Islet of Langerhans (tissue), 1 donor: ENCODE results near the gene LRRK1.

Experiments
- FAIRE-seq: peaks from one replicate; lab custom pipeline; 2011; peaks lifted over from hg19 to GRCh38; lab: Jason Lieb, UNC

LRRK1 gene

DNA sequence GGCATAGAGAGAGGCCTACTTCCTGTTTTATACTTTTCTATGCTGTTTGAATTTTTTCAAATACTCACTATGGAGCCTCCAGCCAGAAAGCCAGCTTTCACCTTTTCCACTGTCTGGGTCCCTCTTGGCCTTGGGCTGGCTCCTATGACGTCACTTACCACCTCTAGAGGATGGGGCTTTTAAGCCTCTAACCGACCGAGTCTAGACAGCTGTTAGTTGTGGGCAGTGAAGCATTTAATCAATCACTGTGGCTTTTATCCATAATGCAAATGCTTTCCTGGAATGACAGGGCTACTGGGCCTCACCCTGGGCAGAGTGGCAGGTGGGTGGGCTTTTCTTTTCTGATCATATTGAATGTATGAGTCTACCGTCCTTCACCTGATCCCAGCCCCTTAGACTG lies 61.9 kb downstream of the LRRK1 start:
- FAIRE-seq: no peak

DNA sequence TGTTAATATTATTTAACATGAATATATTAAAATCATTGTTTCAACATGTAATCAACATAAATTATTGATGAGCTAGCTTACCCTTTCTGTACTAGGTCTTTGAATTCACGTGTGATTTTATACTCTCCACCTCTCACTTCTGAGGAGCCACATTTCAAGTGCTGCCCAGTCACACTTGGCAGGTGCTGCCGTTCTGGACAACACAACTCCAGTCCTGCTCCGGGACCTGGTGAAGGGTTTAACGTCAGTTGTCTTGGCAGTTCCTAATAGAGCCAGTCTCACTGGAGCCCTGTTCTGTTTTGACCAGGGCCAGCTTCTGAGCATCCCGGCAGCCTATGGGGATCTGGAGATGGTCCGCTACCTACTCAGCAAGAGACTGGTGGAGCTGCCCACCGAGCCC lies 64.1 kb downstream of the LRRK1 start:
- FAIRE-seq: no peak

DNA sequence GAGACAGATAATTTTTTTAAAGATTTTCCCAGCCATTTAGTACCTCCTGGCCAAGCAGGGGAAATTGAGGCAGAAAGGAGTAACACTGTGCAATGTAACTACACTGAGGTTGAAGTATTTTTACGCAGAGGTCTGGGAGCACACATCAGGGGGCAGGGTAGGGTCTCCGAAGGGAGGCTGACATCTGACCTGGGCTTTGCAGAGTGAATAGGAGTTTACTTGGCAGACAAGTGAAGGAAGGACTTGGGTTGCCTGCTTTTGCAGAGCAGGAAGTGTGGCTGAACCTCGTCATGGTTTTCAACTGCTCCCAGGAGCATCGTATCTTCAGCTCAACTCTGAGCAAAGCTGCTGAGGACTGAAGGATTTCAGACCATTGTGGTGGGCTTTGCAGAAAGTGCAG lies 66.2 kb downstream of the LRRK1 start:
- no peak for FAIRE-seq

DNA sequence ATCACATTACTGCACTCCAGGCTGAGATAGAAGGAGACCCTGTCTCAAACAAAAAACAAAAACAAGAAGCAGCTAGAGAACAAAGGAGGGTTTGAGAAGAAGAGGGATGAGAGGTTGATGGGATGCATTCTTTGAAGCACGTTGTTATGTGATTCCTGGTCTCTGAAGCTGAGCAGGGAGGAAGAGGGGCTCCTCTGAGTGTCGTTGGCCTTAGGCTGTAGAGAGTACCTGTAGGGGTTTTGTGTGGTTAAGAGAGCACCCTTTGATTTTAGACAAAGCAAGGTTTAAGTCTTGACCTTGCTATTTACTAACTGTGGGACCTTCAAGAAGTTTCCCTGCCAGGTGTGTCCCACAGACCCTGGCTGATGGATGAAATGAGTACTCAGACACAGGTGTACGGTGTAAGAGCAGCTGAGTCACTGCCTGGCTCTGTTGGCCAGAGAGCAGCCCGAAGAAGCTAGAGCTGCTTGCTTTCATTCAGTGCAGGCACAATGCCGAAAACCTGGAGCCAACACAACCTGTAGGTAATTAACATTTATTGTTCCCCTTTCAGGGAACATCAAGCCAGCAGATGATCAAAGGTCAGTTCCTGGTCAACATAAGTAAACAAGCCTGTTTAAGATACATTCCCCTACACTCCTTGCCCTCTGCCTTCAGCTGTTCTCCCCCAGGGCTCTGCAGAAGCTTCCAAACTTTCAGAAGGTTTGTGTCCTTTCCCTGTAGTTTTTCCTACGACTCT lies 67.2 kb downstream of the LRRK1 start:
- FAIRE-seq: no peak

DNA sequence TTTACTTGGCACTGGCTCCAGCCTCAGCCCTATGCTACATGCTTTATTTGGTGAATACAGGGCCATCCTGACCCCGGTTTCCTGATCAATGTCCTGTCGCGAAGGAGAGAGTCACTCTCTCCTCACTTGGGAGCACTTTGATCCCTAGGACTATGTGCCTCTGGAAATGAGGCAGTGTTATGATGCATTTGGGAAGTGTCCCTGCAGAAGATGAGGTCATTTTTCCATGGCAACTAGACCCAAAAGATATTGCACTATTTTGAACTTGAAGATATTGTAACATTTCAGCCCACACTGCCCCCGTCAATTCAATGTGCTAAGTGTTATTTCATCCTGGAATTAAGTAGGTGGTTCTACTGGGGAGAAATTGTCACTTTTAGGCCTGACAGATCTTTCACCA lies 68.0 kb downstream of the LRRK1 start:
- FAIRE-seq: no peak

DNA sequence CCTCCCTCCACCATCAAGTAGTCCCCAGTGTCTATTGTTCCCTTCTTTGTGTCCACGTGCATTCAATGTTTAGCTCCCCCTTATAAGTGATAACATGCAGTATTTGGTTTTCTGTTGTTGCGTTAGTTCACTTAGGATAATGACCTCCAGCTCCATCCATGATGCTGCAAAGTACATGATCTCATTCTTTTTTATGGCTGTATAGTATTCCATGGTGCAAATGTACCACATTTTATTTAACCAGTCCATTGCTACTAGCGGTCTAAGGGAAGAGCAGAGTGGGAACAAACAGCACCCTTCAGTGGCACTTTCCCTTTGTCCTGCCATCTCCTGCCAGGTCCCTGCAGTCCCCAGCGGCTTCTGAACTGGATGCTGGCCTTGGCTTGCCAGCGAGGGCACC lies 69.1 kb downstream of the LRRK1 start:
- FAIRE-seq: no peak

DNA sequence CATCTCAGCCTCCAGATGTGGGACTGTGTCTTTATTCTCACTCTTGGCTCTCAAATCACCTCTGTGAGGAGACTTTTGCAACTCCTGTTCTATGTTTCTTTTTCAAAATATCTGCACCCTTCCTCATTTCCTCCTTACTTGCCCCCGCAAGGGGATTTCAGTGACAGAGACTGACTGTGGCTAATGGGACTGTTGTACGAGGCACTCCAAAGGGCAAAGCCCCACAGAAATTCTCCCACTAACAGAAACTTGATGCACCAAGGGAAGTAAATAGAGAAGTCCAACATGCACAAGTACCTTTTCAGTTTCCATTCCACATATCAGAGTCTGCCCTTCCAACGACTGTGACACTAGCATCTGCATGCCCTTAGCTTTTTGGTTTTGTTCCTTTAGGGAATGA lies 69.7 kb downstream of the LRRK1 start:
- FAIRE-seq: no peak

DNA sequence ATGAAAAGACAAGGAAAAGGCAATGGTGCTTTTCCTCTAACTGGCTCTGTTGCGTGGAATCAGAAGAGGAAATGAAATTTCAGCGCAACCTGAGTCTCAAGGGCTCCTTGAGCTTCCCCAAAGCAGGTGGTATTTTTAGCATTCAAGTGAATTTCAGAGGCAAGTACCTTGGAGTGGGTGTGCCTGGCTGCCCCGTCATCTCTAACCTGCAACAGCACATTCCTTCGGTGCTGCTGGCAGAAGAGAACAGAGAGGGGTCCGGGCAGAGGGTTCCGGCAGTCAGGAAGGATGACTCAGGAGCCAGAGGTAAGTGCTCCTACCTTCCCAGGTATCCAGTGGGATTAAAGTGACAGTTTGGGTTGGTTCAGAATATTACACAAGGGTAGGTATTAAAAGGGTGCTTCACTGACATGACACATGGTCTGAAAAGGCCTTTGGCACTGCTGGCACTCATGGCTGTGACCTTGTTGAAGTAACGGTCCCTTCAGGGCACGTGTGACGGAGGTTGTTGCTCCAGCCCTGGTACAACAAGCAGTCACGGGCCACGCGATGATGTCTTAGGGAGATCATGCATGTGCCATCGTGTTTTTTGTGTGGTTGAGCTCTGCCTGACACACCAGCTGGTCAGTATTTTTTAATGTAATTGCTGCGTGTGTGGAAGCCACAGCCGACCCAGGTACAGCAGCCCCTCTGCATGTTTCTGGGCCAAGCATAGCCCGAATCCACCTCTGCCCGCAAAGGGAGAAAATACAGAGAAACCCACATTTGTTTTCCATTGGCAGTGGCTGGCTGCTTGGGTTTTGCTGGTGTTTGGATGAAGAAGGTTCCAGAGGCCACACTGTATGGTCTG lies 75.7 kb downstream of the LRRK1 start:
- no peak for FAIRE-seq

DNA sequence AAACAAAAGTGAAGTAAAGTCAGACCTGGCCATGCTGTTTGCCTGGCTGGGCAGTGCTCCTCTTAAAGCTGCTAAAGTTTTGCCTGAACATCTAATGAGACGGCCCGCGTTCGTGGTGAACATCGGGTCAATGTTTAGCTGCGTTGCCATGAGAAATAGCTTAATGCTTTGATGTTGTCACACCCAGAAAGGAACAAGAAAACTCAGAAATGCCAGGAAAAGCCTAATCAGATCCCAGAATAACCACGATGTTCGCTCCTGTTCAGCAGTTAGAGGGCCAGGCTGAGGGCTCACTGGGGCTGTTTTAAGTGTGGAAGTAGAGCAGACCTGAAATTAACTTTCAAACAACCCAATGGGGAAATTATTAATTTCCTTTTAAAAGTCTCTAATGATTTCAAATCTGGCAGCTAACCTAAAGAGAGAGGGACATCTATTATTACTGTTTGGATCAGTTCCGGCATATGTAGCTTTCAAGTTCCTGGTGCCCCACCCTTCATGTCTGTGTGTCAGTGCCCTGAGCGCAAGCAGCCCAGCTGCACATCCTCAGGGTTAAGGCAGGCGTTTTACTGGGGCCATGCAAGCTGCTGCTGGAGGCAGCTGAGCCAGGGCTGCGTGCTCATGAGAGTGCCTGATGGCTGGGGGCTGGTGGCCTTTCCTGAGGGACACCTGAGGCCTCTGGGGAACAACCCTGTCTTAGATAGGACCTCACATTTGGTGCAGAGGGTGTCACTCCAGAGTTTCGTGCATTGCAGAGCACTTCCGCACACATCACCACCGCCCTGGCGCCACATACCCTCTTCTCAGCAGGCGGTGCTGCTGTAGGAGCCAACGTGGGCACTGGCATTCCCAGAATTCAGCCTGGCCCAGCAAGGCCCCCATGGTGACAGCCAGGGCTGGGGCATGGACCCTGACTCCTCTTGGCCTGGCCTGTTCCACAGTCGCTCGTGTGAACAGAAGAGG lies 76.6 kb downstream of the LRRK1 start:
- FAIRE-seq: no peak

DNA sequence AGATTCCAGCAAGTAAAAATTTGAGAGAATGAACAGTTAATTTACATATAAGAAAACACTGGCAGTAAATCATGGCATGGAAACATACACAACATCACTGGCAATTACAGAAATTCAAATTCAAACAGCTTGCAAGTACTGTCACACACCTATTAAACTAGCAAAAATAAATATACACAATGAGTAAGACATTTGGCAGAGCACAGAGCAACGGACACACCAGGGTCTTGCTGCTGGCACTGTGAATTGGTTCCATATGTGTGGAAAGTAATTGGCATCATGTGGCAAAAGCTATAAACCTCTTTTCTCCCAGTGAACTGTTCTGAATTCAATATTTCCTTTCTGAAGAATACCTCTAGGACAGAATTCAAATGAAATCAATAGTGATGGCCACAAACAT lies 78.3 kb downstream of the LRRK1 start:
- no peak for FAIRE-seq

DNA sequence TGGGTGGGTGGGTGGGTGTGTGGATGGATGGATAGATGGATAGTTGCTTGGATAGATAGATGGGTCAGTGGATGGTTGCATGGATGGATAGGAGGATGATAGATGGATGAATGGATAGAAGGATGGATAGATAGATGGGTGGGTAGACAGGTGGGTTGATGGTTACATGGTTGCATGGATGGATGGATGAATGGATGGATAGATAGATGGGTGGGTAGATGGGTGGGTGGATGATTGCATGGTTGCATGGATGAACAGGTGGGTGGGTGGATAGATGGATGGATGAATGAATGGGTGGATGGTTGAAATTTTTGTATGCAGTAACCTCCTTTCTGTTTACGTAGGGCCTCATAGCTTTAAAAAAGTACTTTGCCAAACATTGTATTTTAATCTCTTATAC lies 79.5 kb downstream of the LRRK1 start:
- no peak for FAIRE-seq

DNA sequence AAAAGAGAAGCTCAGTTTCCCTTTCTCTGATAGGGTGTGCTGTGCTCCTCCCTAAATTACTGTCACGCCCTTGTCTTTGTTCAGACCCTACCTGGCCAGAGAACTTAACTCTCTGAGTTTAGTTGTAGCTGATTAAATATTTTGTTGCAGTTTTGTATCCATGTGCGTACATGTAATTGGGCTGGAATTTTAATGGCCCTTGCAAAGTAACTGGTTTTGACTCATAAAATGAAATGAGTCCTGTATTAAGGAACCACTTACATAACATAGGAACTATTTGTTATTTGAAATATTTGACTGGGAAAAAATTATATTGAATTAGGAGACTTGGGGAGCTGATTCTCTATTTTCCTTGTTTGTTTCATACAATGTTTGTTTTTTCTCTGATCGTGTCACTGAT lies 80.2 kb downstream of the LRRK1 start:
- FAIRE-seq: no peak

DNA sequence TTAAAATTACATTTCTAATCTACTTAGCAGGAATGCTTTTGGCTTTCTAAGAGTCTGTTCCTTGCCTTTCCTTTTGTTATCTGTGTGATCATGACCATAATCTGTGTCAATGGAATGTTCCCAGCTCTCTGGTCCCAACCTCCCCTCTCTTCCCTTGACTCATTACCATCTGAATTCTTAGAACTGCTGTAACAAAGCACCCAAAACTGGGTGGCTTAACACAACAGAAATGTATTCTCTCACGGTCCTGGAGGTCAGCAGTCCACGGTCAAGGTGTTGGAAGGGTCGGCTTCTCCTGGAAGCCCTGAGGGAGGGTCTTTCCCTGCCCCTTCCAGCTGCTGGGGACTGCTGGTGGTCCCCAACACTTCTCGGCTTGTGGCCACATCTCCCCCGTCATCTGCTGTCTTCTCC lies 81.1 kb downstream of the LRRK1 start:
- FAIRE-seq: no peak

DNA sequence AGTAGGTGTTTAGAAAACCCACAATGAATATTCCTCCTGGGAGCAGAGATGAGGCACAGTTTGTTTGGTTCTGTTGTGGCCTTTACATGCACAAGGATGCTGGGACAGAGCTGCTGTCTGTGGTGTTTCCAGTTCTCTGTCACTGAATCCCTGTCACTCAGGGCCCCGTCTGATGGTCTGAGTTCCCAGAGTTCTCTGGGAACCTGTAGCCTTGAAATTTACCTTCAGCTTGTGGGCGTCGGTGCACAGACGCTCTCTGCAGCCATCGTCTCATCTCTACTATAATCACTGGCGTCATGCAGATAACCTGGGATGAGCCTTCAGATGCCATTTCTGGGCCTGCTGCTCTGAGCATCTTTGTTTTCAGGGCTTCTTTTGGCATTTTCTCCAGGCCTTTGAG lies 81.9 kb downstream of the LRRK1 start:
- no peak for FAIRE-seq

DNA sequence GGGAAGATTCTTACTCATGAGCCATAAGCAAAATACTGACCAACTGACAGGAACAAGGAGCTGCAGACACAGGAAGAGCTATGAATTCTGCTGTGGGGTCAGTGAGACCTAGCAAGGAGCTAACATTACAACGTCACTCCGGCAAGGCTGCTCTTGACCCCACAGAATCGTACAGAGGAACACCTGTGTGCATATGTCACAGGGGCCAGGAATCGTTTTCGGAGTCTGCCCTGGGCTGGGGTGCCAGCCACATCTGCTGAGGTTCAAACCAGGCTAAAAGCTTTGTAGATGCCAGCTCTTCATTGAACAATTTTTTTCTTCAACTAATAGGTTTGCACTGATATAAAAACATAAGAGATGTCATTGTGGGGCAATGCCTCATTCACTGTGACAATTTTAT lies 82.6 kb downstream of the LRRK1 start:
- no peak for FAIRE-seq

DNA sequence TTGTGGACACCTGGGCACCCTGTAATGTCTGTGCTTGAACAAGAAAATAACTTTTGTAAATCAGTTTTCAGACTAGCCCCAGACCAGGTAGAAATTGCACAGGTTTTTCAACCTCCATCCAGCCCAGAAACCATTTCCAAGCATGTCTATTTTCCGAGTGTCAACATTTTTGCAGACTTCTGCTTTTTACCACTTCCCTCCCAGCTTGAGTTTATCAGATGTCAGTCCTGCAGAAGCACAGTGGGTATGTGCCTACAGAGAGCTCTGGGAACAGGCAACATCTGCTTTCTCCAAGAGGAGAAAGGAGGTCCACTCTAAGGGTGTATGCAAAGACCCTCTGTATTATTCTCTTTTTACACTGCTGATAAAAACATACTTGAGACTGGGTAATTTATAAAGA lies 83.9 kb downstream of the LRRK1 start:
- no peak for FAIRE-seq

DNA sequence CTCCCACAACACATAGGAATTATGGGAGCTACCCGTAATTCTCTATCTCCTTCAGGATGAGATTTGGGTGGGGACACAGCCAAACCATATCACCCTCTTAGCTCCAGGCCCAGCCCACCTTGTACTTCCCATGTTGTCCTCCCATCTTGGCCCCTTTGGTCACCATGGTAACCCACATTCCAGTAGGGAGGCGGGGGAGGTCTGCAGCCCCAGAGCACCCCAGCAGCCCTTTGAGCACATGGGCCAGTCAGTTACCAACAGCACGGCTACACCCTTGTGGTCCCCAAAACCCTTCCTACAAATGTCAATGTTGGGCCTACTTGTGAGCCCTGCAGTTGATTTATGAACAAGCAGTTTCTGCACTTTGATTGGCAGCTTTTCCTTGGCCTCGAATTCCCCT lies 84.5 kb downstream of the LRRK1 start:
- no peak for FAIRE-seq

DNA sequence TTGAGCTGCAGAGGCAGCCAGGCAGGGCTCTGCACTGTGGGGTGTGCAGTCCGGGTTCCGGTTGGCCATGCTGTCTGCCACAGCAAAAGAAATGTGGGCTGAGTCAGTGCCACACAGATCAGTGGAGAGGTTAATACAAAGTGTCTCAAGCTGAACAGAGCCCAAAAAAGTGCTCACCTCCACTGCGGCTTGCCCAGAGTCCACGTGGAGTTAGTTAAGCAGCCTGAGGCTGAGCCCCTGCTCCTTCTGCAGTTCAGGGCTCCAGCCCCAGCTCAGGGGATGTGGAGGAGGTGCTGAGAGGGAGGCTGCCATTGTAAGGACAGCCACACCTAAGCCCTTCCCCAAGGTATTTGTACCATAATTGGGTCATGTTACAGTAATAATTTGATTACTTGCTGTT lies 85.3 kb downstream of the LRRK1 start:
- FAIRE-seq: no peak

DNA sequence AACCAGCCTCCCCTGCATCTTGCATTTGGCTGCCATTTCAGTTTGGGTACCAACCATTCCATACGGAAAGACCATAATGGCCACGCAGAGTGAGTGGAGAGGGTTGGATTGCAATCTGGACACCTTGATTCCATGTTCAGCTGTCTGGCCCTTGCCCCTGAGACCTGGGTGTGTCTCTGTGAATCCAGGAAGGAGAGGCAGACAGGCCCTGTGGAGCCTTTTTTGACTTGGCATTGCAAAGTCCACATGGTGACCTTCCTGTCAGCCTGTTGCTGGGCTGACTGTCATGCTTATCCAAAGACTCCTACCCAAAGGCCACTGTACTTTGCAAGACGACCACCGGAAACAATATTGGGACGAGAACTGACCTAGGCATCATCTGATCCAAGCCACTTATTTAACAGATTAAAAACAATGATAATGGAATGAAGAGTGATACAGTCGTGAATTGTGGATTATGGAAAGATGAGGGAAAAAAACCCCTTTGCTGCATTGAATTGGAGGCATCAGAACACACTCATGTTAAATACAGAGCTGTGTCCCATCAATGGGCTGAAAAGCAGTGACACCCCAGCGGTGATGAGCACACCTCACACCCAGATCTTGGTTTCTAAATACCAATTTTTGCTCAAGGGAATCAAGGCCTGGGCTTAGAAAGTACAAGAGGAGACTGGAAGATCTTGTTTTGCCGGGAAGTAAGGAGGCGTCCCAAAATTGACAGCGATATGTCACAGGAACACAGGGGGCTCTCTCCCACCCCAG lies 86.0 kb downstream of the LRRK1 start:
- no peak for FAIRE-seq

DNA sequence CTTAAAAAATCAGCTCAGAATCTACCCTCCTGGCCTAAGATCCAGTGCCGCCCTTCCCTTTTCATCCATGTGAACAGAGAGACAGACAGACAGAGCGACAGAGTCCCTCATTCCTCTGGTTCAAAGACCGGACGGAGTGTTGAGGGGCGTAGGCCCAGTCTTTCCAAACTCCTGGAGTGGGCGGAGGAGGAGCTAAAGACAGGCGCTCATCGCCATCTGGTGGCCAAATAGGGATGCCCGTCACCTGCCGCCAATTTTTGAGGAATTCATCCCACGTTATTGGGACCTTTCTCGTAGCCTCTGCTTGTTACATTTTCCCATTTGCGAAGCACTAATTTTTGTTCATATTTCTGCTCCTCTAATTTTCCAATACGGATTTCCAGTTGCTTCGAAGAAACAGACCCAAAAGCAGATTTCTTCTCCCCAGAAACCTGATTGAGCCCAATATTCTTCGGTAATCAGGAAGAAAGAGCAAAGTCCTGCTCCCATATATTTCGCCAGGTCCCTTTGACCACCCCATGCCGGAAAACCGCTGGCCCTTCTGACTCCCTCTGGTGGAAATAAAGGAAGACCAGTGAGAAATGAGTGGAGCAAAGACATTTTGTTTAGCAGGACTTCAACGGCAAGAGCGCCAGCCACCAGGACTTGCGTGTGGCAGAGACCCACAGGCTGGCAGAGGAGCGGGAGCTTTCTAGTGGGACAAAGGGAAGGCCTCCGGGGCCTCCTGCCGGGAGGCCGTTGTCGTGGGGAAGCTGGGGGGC lies 88.0 kb downstream of the LRRK1 start:
- no peak for FAIRE-seq
